H1 (cell line): ENCODE data around the gene MAP7D2. TPM values are rescaled to one million over a fixed set of nuclear protein-coding genes. Genes with fewer than 3 reads are reported as not detected.

ENCODE experiments used
- CEBPB ChIP-seq: IDR thresholded peaks from 2 replicates; pipeline ENCODE4 v1.6.1; 2012; ENCODE audit warnings: low read depth, low read length
- CHD2 ChIP-seq: IDR thresholded peaks from 2 replicates; pipeline ENCODE4 v1.6.1; 2012; ENCODE audit warnings: low read length, improper control_type of control experiment
- HDAC2 ChIP-seq, 2 experiments: fragments of 300-600 bp in 1 of 2; sonication (generic) in 1 of 2; IDR thresholded peaks; 2 replicates each; pipeline ENCODE4 v1.6.1; 2011 to 2012; ENCODE audit warnings: low read depth in 2 of 2, low read length in 2 of 2, mild to moderate bottlenecking in 2 of 2, moderate library complexity in 2 of 2, borderline replicate concordance in 1 of 2, inconsistent platforms in 1 of 2
- HDAC6 ChIP-seq: IDR thresholded peaks from one replicate; pipeline ENCODE4 v1.7.1; 2012; ENCODE audit warnings: low read depth, mild to moderate bottlenecking, inconsistent platforms, low read length, moderate library complexity
- POLR2A ChIP-seq, 2 experiments: IDR thresholded peaks; 1 replicate in 1 of 2; 2 replicates in 1 of 2; pipeline ENCODE4 v1.6.1; 2011; ENCODE audit warnings: low read depth in 2 of 2, low read length in 2 of 2, mild to moderate bottlenecking in 2 of 2; ENCODE audit errors: control extremely low read depth in 1 of 2
- RFX5 ChIP-seq: IDR thresholded peaks from 2 replicates; pipeline ENCODE4 v1.6.1; 2011; ENCODE audit warnings: low read depth, low read length, improper control_type of control experiment, borderline replicate concordance
- RNF2 ChIP-seq: fragments of 200-900, 300-1000 bp; sonication (generic); IDR thresholded peaks from 2 replicates; pipeline ENCODE4 v1.7.1; 2016; ENCODE audit warnings: borderline replicate concordance, low read depth, mild to moderate bottlenecking, antibody characterized with exemption, low read length; ENCODE audit not compliant: poor library complexity, severe bottlenecking; ENCODE audit errors: missing control alignments
- SIRT6 ChIP-seq: IDR thresholded peaks from one replicate; pipeline ENCODE4 v1.7.1; 2012; ENCODE audit warnings: low read length, inconsistent platforms
- SP4 ChIP-seq: IDR thresholded peaks from 2 replicates; pipeline ENCODE4 v1.6.1; 2012; ENCODE audit warnings: low read length, inconsistent platforms
- TBP ChIP-seq: IDR thresholded peaks from 2 replicates; pipeline ENCODE4 v1.6.1; 2011; ENCODE audit warnings: low read depth, low read length, improper control_type of control experiment
- polyA plus RNA-seq, 7 experiments: library from polyadenylated mRNA; depleted of rRNA in 3 of 7; stranded (reverse) in 5 of 7; unstranded in 2 of 7; fragments of >200 nt in 5 of 7; fragments of 200-250 nt in 2 of 7; gene quantifications; 1 replicate in 5 of 7; 2 replicates in 1 of 7; 4 replicates in 1 of 7; pipeline versions ENCODE4 v1.2.1 to v1.2.3, GENCODE V29; 2011 to 2013; ENCODE audit warnings: missing spikeins in 2 of 7, mixed read lengths in 2 of 7
- total RNA-seq: library from RNA; stranded (reverse); fragmentation: NEBNext Ultra II Directional; extraction: Animal tissue kit (Norgen Biotek cat#: 25700); gene quantifications from 2 replicates; pipeline ENCODE4 v1.2.1, GENCODE V29; 2021
- TF ChIP-seq, protein P1 (sequence below): IDR thresholded peaks from 2 replicates; pipeline ENCODE4 v1.6.1; 2012; ENCODE audit warnings: inconsistent platforms

The MAP7D2 gene
- total and polyA plus RNA-seq, 2 of the 8 experiments (the other 6 are each of a cell fraction or from before 2014, with no cell fraction given), result 0.65 to 0.83 TPM

DNA sequence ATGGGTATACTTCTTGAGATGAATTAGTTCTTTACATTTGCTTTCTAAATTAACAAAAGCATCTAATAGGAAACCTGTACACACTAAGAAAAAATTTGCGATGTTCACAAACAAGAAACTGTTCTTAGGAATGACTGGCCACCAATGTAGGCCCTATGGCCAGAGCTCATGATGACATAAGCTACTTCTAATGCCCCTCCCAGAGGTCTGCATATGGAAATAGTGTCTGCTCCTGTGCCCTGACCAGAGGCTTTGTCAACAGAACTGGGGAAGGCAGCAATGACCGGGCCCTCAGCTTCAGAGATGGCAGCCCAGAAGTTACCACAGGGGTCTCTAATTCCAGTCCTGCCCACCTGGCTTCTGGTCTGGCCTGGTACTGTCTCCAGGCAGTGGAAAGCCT is 110.8 kb downstream of the MAP7D2 start (continued):
- no peak for TF ChIP-seq SP4
- TF ChIP-seq POLR2A (IDR thresholded peaks at IDR 0.05; ENCODE audit: control extremely low read depth in 1 of 2, low read depth in 2 of 2, low read length in 2 of 2), result no peak
- no peak for TF ChIP-seq TBP
- no peak for TF ChIP-seq HDAC6
- no peak for TF ChIP-seq RNF2
- no peak for TF ChIP-seq CEBPB
- no peak for TF ChIP-seq CHD2
- no peak for TF ChIP-seq SIRT6
- no peak for TF ChIP-seq HDAC2 (IDR thresholded peaks at IDR 0.05; ENCODE audit: borderline replicate concordance in 1 of 2, low read depth in 2 of 2, low read length in 2 of 2)
- TF ChIP-seq, protein P1, sequence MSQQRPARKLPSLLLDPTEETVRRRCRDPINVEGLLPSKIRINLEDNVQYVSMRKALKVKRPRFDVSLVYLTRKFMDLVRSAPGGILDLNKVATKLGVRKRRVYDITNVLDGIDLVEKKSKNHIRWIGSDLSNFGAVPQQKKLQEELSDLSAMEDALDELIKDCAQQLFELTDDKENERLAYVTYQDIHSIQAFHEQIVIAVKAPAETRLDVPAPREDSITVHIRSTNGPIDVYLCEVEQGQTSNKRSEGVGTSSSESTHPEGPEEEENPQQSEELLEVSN, result no peak
- no peak for TF ChIP-seq RFX5
- TF ChIP-seq, all 59 proteins: peak for 0
